Stimulated activated naive CD4-positive, alpha-beta T cell treated with Interleukin-2 at 50 U/mL for 16 hours (primary cell): ENCODE measurements around the gene PPP2R3B.
"Not testable (repeated sequence)": the region's sequence is repeated elsewhere in the genome, so short reads cannot be mapped to it uniquely, and the experiment has no call there.

Source experiments
- DNase-seq: peaks from one replicate; lab custom pipeline; 2025; lab: John Stamatoyannopoulos, UW

Gene PPP2R3B

GRCh38 chrX:405149-405548 is 18.4 kb upstream of the PPP2R3B start:
- DNase-seq, result no peak

DNA sequence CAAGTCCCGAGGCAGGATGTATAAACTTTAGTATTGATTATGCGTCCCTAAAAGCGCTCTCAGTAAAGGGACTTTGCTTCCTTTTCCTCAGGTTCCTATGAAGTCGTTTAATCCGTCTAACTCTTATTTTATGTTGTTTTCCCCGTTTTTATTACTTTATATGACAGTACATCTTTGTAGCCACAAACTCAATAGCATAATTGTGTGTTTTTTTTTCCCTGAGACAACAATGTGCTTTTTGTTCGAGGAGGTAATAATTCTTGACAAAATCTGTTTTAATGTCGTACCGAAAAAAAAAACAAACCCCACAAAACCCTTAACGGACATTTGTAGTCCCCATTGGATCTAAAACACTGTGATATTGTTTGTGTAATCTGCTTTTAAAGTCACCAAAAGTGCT is 17.9 kb upstream of the PPP2R3B start:
- no peak for DNase-seq

DNA sequence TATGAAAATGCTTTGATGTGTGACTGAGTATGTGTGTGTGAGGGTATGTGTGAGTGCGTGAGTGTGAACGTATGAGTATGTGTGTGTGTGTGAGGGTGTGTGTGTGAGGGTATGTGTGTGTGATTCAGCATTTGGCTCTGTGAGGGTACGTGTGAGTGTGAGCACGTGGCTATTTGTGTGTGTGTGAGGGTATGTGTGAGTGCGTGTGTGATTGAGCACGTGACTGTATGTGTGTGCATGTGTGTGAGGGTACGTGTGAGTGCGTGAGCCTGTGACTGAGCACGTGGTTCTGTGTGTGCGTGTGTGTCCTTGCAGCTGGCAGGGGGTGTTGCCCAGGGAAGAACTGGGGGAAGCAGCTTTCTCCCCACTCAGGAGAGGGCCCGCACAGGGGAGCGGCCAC is 16.1 kb upstream of the PPP2R3B start:
- no peak for DNase-seq

DNA sequence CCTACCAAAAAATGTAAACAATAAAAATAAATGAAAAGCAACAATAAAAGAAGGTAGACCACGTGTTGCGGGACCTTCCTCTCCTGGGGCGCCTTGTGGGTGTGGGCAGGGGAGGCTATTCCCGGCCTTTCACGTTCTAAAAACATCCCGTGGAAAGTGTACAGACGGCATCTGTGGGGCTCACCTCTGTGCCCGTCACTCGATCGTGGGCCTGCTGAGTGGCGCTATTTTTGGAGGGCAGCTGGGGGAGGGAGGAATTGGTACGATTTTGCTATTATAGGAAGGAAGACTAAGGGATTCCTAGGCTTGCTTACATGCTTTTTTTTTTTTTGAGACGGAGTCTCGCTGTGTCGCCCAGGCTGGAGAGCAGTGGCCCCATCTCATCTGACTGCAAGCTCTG is 13.6 kb upstream of the PPP2R3B start:
- DNase-seq, result no peak

DNA sequence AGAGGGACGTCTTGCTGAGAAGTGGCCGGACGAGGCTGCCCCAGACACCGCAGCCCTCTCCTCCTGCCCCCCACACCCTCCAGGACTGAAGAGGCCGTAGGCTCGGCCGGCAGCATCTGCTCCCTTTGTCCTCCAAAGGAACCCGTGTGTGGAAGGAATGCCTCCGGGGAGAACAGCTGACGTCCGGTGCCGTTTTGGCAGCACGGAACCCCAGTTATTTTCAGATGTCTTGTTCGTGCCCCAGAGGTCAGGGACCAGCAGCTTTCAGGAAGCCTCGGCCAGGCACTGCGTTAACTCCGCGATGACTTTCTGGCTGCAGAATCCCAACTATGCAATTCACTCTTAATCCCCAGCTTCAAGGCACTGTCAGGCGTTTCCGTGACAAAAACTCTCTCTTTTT is 10.9 kb upstream of the PPP2R3B start:
- DNase-seq, result no peak

DNA sequence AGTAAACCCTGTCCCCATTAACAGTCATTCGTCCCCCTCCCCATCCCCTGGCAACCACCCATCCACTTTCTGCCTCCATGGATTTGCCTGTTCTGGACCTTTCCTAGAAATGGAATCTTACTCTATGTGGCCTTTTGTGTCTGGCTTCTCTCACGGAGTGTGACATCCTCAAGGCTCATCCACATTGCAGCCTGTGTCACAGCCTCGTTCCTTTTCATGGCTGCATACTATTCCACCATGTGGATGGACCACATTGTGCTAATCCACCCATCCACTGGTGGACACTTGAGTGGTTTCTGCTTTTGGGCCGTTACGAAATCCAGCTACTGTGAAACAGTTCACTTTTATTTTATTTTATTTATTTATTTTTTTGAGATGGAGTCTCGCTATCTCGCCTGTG is 8.1 kb upstream of the PPP2R3B start:
- DNase-seq, result no peak

- no peak for DNase-seq
Observed at GRCh38 chrX:392575-392846, 5.8 kb upstream of the PPP2R3B start.

GRCh38 chrX:391717-392574 is 5.2 kb upstream of the PPP2R3B start:
- no peak for DNase-seq

- DNase-seq, result no peak
Observed at GRCh38 chrX:390459-390858, 3.8 kb upstream of the PPP2R3B start.

- DNase-seq, result no peak
Observed at GRCh38 chrX:389021-389441, 2.3 kb upstream of the PPP2R3B start.

GRCh38 chrX:387729-388128 is 1.0 kb upstream of the PPP2R3B start:
- DNase-seq, result no peak

DNA sequence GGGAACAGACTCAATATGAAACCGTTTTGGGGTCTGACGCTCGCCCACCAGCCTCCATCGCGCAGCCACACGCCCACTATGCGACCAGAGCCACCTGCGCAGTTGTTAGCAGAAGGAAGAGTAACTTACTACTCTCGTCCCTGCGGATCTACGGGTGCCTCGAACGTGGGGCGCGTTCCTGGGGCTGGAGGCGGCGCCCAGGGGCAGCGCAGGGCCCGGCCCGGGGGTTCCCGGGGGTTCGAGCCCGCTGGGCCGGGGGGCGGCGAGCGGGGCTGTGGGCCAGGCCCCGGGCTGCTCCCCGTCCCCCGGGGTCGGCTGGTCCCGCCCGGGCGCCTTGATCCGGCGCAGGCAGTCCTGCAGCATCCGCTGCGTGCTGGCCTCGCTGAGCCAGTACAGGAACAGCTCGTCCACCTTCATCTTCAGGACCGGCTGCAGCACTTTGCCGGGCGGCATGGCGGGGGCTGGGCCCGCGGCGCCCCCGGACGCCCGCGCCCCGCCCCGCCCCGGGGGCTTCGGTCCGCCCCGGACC is 404 bp downstream of the PPP2R3B start:
- no peak for DNase-seq

GRCh38 chrX:385736-386135 is 971 bp downstream of the PPP2R3B start:
- DNase-seq, result not testable (repeated sequence)

DNA sequence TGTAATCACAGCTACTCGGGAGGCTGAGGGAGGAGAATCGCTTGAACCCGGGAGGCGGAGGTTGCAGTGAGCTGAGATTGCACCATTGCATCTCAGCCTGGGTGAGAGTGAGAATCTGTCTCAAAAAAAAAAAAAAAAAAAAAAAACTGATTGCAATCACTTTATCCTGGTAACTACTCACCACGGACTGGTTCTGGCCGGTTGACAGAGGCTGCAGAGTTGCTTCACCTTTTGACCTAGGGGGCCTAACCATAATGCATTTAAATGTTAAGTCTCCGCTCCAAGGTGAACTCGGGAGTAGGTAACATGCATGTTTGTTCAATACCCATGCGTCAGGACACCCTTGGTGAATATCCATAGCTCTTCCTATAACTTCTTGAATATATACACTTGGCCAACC is 1.8 kb downstream of the PPP2R3B start:
- no peak for DNase-seq

GRCh38 chrX:378443-378842 is 8.3 kb downstream of the PPP2R3B start:
- no peak for DNase-seq

GRCh38 chrX:376206-376605 is 10.5 kb downstream of the PPP2R3B start:
- DNase-seq, result not testable (repeated sequence)

DNA sequence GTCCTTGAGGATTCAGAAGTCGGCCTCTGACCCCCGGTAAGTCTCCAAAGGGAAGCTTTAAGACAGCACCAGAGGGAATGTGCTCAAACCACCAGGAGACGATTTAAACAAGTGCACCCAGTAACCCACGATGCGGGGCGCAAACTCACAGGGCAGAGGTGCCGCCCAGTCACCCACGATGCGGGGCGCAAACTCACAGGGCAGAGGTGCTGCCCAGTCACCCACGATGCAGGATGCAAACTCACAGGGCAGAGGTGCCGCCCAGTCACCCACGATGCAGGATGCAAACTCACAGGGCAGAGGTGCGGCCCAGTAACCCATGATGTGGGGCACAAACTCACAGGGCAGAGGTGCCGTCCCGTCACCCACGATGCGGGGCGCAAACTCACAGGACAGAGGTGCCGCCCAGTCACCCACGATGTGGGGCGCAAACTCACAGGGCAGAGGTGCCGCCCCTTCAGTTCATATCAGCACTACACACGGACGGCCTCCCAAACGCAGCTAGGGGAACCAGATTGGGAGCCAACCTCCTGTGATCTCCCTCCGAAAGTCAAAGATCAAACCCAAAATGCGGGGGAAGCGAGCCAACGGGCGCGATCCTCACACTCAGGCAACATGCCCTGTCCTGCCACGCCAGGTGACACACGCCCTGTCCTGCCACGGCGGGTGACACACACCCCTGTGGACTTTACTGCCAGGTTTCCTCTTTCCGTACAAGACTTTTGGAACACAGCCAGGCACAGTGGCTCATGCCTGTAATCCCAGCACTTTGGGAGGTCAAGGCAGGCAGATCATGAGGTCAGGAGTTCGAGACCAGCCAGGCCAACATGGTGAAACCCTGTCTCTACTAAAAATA is 11.3 kb downstream of the PPP2R3B start:
- no peak for DNase-seq

DNA sequence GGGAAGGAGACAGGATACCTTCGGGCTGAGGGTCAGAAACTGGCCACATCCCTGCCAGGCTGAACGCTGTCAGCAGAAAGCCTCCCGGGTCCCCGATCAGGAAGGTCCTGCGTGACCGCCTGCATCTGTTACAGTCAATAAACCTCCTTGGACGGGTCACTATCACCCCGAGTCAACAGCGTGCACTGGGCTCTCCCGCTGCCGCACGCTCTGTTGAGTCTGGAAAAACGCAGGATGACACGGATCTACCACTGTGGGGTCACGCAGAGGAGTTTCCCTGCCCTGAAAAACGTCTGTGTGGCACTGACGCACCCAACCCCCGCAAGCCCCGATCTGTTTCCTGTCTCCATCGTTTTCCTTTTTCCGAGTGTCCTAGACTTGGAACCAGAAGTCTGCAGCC is 12.1 kb downstream of the PPP2R3B start:
- DNase-seq, result no peak

DNA sequence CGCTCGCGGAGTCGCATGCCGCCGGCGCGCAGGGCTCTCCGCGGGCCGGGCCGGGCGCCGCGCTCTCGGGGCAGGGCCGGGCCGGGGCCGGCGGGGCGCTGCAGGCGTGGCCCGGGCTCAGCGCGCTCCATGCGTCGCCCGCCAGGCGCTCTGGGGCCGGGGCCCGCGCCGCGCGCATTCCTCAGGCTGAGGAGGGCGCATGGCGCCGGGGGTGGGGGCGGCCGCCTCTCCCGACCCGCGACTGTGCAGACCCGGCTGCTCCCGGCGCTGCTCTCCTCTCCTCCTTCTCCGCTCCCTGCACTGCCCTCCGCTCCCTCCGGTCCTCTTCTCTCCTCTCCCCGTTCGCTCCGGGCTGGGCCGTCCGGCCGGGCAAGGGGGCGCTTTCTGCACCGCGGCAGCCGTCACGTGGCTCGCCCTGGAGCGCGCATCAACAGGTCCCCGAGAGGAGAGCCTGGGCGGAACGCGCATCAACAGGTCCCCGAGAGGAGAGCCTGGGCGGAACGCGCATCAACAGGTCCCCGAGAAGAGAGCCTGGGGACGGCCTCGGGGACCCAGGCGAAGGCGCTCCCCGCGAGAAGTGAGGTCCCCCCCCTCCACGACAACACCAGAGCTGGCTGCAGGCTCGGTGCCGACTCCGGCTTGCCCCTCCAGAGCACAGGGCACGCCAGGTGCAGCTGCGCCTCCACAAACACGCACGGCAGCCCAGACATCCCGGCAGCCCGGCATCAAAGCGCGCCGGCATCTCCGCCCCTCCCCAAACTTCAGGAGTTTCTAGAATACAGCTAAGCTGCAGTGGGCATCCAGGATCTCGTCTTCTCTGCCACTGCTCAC is 12.9 kb downstream of the PPP2R3B start:
- no peak for DNase-seq

GRCh38 chrX:372856-373640 is 13.7 kb downstream of the PPP2R3B start:
- DNase-seq, result no peak

DNA sequence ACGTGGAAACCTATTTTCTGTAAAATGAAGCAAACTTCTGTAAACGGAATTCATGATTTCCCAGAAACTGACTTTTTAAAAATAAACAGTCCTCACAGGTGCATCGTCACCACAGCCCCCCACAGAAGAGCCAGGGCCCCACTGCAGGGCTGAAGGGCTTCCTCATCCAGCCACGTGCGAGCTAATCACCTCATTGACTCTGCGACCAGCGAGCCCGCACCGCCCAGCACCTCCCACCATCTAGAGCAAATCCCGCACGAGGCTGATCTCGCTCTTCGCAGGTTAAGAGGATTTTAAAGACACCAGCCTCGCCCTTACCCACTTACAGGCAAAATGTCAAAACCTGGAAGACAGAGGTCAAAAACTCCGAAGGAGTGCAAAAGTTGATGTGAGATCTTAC is 14.8 kb downstream of the PPP2R3B start:
- no peak for DNase-seq
